ENCODE data around the gene AGBL4.

GRCh38 chr1:50027794-50028193, 4.0 kb upstream of the AGBL4 start:
- TF ChIP-seq POLR2A (IDR thresholded peaks at IDR 0.05; ENCODE audit: low read depth, low read length) (no peak), POLR2AphosphoS5 (IDR thresholded peaks at IDR 0.05; ENCODE audit: low read depth, low read length) (no peak), TAF1 (IDR thresholded peaks at IDR 0.05; ENCODE audit: low read depth, low read length) (no peak)
